ENCODE measurements around the gene SNX19. TPM values are rescaled to one million over a fixed set of nuclear protein-coding genes. Genes with fewer than 3 reads are reported as not detected.

The SNX19 gene
- total RNA-seq, 1 experiment from 2014 or later: 34.4 TPM

DNA sequence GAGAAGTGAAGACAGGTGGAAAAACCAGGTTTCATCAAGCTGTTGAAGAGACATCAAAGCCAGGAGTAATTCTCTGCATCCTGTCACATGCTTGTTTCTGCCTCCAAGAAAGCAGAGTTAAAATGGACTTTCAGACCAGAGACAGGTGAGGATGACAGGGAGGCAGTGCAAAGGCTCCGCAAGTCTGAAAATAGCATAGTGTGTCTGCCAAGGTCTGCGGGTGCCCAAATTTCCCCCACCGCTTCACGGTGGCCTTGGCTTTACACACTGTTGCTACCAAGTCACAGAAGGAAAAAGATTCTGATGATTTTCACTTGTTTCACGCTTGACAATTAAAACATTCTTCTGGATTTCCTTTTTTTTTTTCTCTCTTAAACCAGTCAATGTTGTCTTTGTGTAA lies 44.2 kb downstream of the SNX19 start:
- no peak overlapping the region for H2BK12ac ChIP-seq (ENCODE audit: insufficient read length, low read depth, low read length)
- H3K4ac ChIP-seq (ENCODE audit: low read depth, low read length): no peak overlapping the region
- no peak overlapping the region for H3K56ac ChIP-seq (ENCODE audit: insufficient read length, low read depth, low read length)
- H4K5ac ChIP-seq (ENCODE audit: insufficient read length, low read depth, low read length): no peak overlapping the region
- H2BK120ac ChIP-seq (ENCODE audit: low read depth, low read length, poor library complexity, severe bottlenecking): no peak overlapping the region
- H4K91ac ChIP-seq (ENCODE audit: insufficient read length, low read depth, low read length): no peak overlapping the region
- no peak overlapping the region for H3K14ac ChIP-seq (ENCODE audit: insufficient read depth, low read length)
- H3T11ph ChIP-seq (ENCODE audit: low read length): no peak overlapping the region
- no peak for DNase-seq
- no peak overlapping the region for H3K27ac Mint-ChIP-seq
- H3K23ac ChIP-seq (ENCODE audit: insufficient read length, low read depth, low read length): no peak overlapping the region
- H3K9ac ChIP-seq (ENCODE audit: extremely low read depth, insufficient read length, low read length): no peak overlapping the region
- H3K36me3 Mint-ChIP-seq (ENCODE audit: insufficient read depth in 1 of 3, low read depth in 3 of 3): peaks cover 0 to 38% (median 3%) of the 10 kb centered on the region in 3 experiments; a peak in 4 of 7 replicates
- TF ChIP-seq, protein P1, sequence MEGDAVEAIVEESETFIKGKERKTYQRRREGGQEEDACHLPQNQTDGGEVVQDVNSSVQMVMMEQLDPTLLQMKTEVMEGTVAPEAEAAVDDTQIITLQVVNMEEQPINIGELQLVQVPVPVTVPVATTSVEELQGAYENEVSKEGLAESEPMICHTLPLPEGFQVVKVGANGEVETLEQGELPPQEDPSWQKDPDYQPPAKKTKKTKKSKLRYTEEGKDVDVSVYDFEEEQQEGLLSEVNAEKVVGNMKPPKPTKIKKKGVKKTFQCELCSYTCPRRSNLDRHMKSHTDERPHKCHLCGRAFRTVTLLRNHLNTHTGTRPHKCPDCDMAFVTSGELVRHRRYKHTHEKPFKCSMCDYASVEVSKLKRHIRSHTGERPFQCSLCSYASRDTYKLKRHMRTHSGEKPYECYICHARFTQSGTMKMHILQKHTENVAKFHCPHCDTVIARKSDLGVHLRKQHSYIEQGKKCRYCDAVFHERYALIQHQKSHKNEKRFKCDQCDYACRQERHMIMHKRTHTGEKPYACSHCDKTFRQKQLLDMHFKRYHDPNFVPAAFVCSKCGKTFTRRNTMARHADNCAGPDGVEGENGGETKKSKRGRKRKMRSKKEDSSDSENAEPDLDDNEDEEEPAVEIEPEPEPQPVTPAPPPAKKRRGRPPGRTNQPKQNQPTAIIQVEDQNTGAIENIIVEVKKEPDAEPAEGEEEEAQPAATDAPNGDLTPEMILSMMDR (conservative IDR thresholded peaks at IDR 0.05): no peak
- no peaks in the 10 kb centered on the region for H3K79me1 ChIP-seq (ENCODE audit: insufficient read depth, low read depth, low read length, poor library complexity, severe bottlenecking)
- H2AK5ac ChIP-seq (ENCODE audit: insufficient read length, low read length): no peak overlapping the region
- H3K18ac ChIP-seq (ENCODE audit: insufficient read length, low read depth, low read length): no peak overlapping the region
- WGBS (ENCODE audit: extremely low coverage, insufficient read length, low lambda C conversion rate): no CpG with 5 or more reads among the region's 5 CpGs
- H3K27me3 Mint-ChIP-seq (ENCODE audit: low read depth): no peaks in the 10 kb centered on the region
- no peak overlapping the region for H3K4me3 Mint-ChIP-seq
- H3K4me1 ChIP-seq (ENCODE audit: insufficient read depth, low read length): no peaks in the 10 kb centered on the region
- no peaks in the 10 kb centered on the region for H3K4me1 Mint-ChIP-seq
- H2AFZ ChIP-seq (ENCODE audit: low read length): no peak overlapping the region
- no peaks in the 10 kb centered on the region for H3K9me3 Mint-ChIP-seq
- H3K4me2 ChIP-seq (ENCODE audit: insufficient read depth, insufficient read length, low read length): no peak overlapping the region
- no peak overlapping the region for H3K27ac ChIP-seq (ENCODE audit: insufficient read length, low read depth, low read length)
- no peaks in the 10 kb centered on the region for H3K79me2 ChIP-seq (ENCODE audit: insufficient read depth, low read length)
- no peak overlapping the region for H4K8ac ChIP-seq (replicated peaks; ENCODE audit: insufficient read length, low read depth, low read length)
- H4K20me1 ChIP-seq (ENCODE audit: control insufficient read depth, insufficient read depth, insufficient read length): no peaks in the 10 kb centered on the region
- no peak overlapping the region for H2BK20ac ChIP-seq (ENCODE audit: low read depth, low read length, poor library complexity, severe bottlenecking)
- no peaks in the 10 kb centered on the region for H3K9me3 ChIP-seq (ENCODE audit: control insufficient read depth, low read depth, low read length)
- no peak overlapping the region for H2BK5ac ChIP-seq (ENCODE audit: insufficient read length, low read length)
- no peak overlapping the region for H2BK15ac ChIP-seq (ENCODE audit: low read depth, low read length)
- no peaks in the 10 kb centered on the region for H3K27me3 ChIP-seq (ENCODE audit: insufficient read depth, low read length)
- H3K23me2 ChIP-seq (ENCODE audit: insufficient read length, low read depth, low read length, poor library complexity, severe bottlenecking): peaks cover 3% of the 10 kb centered on the region

Measured in H9 (cell line).